ENCODE results near the gene HHAT. TPM values are rescaled to one million over a fixed set of nuclear protein-coding genes. Genes with fewer than 3 reads are reported as not detected.

HHAT gene
- total RNA-seq (2016; rRNA removed; fragmentation: Illumina TruSeq; extraction: Trizol) (2.9 and 4.9 TPM in 2 replicates), polyA plus RNA-seq (2011; rRNA removed) (2.6 and 3.5 TPM in 2 replicates), polyA minus RNA-seq (2011; rRNA and poly(A)+ RNA removed; ENCODE audit: low replicate concordance) (1.1 and 11.2 TPM in 2 replicates), Bru-seq, nascent RNA (percentile 39 among the genes with signal in this experiment), BruChase-seq, experiment 1, labeled RNA remaining after a 6-hour chase (percentile 33 among the genes with signal in this experiment), BruChase-seq, experiment 2, labeled RNA remaining after a 2-hour chase (percentile 39 among the genes with signal in this experiment)
- total RNA-seq (2016; cell fraction: cytosol; rRNA removed; fragmentation: Illumina TruSeq; extraction: Trizol; ENCODE audit: low read depth) = 0.79 and 1.2 TPM in 2 replicates
- total RNA-seq (2016; cell fraction: insoluble cytoplasmic fraction; rRNA removed; fragmentation: Illumina TruSeq; extraction: Trizol) = 3.2 and 4.8 TPM in 2 replicates
- total RNA-seq (2016; cell fraction: membrane; rRNA removed; fragmentation: Illumina TruSeq; extraction: Trizol) = 2.1 and 2.5 TPM in 2 replicates
- total RNA-seq (2016; cell fraction: nucleus; rRNA removed; fragmentation: Illumina TruSeq; extraction: Trizol) = 7.4 and 8.0 TPM in 2 replicates
- polyA plus RNA-seq (2011; cell fraction: cytosol; rRNA removed) = 3.1 and 5.9 TPM in 2 replicates
- 6.0 and 6.9 TPM in 2 replicates for polyA plus RNA-seq (2011; cell fraction: nucleus; rRNA removed)
- polyA plus RNA-seq (2012) = 1.3 and 1.7 TPM in 2 replicates
- polyA plus RNA-seq (2016; cell fraction: cytosol; fragmentation: Illumina TruSeq; extraction: Trizol; ENCODE audit: low read depth) = 0.36 and 0.60 TPM in 2 replicates
- polyA plus RNA-seq (2016; cell fraction: insoluble cytoplasmic fraction; fragmentation: Illumina TruSeq; extraction: Trizol; ENCODE audit: low read depth) = 2.6 TPM in 2 replicates
- polyA plus RNA-seq (2016; cell fraction: membrane; fragmentation: Illumina TruSeq; extraction: Trizol; ENCODE audit: low read depth) = 1.4 and 1.5 TPM in 2 replicates
- 5.5 and 6.1 TPM in 2 replicates for polyA plus RNA-seq (2016; cell fraction: nucleus; fragmentation: Illumina TruSeq; extraction: Trizol; ENCODE audit: insufficient read depth, low read depth)
- polyA minus RNA-seq (2011; cell fraction: cytosol; rRNA and poly(A)+ RNA removed) = 2.0 and 2.2 TPM in 2 replicates
- 12.7 and 14.0 TPM in 2 replicates for polyA minus RNA-seq (2011; cell fraction: nucleus; rRNA and poly(A)+ RNA removed)
- long read RNA-seq, experiment 1 = 0 reads
- long read RNA-seq, experiment 2, partial matches to known transcripts = 0 of 10 reads
- long read RNA-seq, experiment 2, other reads (novel, unspliced or antisense) = 5 of 10 reads

- intact Hi-C loops (cut with micrococcal nuclease; ENCODE audit: unreplicated experiment) (loop anchor here (2.0 kb wide), 2 partner anchors 38 to 64 kb away; no protein-coding TSS in a partner anchor), in situ Hi-C loops (cut with HindIII; ENCODE audit: extremely low pct_ligation_motif_present, low pct_unique_long_range_greater_than_20kb) (no loop called here)
- peak; percentile 49 for DNase-seq (ENCODE audit: low spot score)
- 1% methylated on average over 50 of the region's 89 CpGs for WGBS (ENCODE audit: low lambda C conversion rate)
- no peak for FAIRE-seq
- ATAC-seq = peak; percentile 94
- H4K20me1 ChIP-seq (ENCODE audit: insufficient read depth, low read length) = no peaks in the 10 kb centered on the region
- H2AFZ ChIP-seq (ENCODE audit: low read length) = peak within 1 kb of the TSS; percentile 59
- H3K27ac ChIP-seq (ENCODE audit: extremely low read length, insufficient read depth, low read length) = peak within 1 kb of the TSS; percentile 73
- H3K9ac ChIP-seq (ENCODE audit: insufficient read depth, low read depth, low read length) = peak within 1 kb of the TSS; percentile 84
- H3K27me3 ChIP-seq (ENCODE audit: control insufficient read depth in 1 of 2, insufficient read depth in 2 of 2, low read length in 2 of 2) = no peaks in the 10 kb centered on the region; a peak in 1 of 5 replicates
- no peaks in the 10 kb centered on the region for H3K79me2 ChIP-seq (ENCODE audit: insufficient read depth, low read length)
- H3K4me2 ChIP-seq (ENCODE audit: low read depth, low read length) = peak within 1 kb of the TSS; percentile 98
- POLR2A ChIA-PET = interaction anchor here (0.6 to 1.4 kb wide), 6 partner anchors 14 to 929 kb away, joined by 3 to 19 read pairs (median 5); no protein-coding TSS in a partner anchor
- H3K4me1 ChIP-seq (ENCODE audit: insufficient read depth, low read length) = peaks cover 19% of the 10 kb centered on the region
- H3K4me3 ChIP-seq (replicated peaks in 1 of 3; ENCODE audit: insufficient read depth in 1 of 3, low read depth in 2 of 3, low read length in 3 of 3) = peak within 1 kb of the TSS; percentile 69 to 85 (median 73)
- CTCF ChIA-PET (ENCODE audit: low intra/inter-chr PET ratio, low total read pairs) = no interaction called here
- H3K9me3 ChIP-seq (ENCODE audit: low read length) = no peaks in the 10 kb centered on the region
- no peaks in the 10 kb centered on the region for H3K36me3 ChIP-seq (replicated peaks in 1 of 2; ENCODE audit: control insufficient read depth in 1 of 2, insufficient read depth in 2 of 2, low read length in 2 of 2)
- TSS peak; percentile 90 for BruUV-seq (replicated peaks)
- TF ChIP-seq ZFP36L1 (CRISPR knock-in tag; IDR thresholded peaks at IDR 0.05) (no peak), ZNF816 (CRISPR knock-in tag; IDR thresholded peaks at IDR 0.05; ENCODE audit: borderline replicate concordance) (peak; percentile 84; the same call in 1 of the 2 replicates), HDAC1 (CRISPR knock-in tag; IDR thresholded peaks at IDR 0.05) (peak; percentile 65), RBM39 (IDR thresholded peaks at IDR 0.05; ENCODE audit: low read depth, low read length, poor library complexity, severe bottlenecking) (no peak), KLF16 (CRISPR knock-in tag; IDR thresholded peaks at IDR 0.05) (0 out of 4 replicates have a peak, but pooled peaks of 1 of the 2 experiments have one; percentile 35), HMG20A (CRISPR knock-in tag; IDR thresholded peaks at IDR 0.05; ENCODE audit: borderline replicate concordance) (no peak), ZNF318 (CRISPR knock-in tag; IDR thresholded peaks at IDR 0.05) (0 out of 2 replicates have a peak, but pooled peaks have one; percentile 22), ZFY (CRISPR knock-in tag; IDR thresholded peaks at IDR 0.05) (peak; percentile 91), ZNF263 (CRISPR knock-in tag; IDR thresholded peaks at IDR 0.05) (no peak), PHF8 (CRISPR knock-in tag; IDR thresholded peaks at IDR 0.05) (peak; percentile 78)
Observed at GRCh38 chr1:210328746-210329503, at the start of gene HHAT. Gene HHAT (plus strand): TSS chr1:210328902. CDS start chr1:210348976, 20,074 bp downstream.
